NCI-H2227 (cell line): ENCODE measurements around the gene ADAMTS2.

Experiments
- DNase-seq: peaks from one replicate; lab custom pipeline; 2025; ENCODE audit not compliant: unreplicated experiment; lab: John Stamatoyannopoulos, UW

ADAMTS2 gene

DNA sequence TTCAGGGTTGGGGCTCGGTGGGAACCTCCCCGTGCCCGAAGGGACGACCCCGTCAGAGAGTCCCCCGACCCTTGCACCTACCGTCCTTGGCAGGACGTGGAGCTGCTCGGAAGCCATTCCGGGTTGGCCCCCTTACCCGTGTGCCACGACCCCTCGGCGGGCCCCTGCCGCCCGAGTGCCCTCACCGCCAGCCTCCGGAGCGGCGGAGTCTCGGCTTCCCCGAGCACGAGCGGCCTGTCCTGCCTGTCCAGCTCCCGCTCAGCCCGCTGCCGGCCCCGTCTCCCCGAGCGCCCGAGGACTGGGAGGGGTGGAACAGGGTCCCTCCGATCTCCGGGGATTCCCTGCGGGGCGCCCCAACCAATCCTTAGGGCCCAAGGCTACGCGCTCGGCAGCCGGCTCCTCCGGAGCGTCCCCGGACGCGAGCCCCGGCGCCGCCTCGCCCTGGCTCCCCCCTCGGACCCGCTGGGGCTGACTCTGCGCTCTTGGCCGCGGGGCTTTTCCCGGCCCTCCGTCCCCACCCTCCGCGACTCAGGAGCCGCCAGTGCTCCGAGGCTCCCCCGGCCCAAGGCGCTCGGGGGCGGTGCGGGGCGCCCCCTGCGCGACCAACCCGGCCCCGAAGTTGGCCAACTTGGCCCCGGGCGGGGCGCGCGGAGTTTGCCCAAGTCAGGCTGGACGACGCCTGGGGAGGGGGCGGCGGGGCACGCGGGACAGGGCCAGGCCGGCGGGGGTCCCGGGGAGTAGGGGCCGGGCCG, 654 bp downstream of the ADAMTS2 start:
- no peak for DNase-seq

DNA sequence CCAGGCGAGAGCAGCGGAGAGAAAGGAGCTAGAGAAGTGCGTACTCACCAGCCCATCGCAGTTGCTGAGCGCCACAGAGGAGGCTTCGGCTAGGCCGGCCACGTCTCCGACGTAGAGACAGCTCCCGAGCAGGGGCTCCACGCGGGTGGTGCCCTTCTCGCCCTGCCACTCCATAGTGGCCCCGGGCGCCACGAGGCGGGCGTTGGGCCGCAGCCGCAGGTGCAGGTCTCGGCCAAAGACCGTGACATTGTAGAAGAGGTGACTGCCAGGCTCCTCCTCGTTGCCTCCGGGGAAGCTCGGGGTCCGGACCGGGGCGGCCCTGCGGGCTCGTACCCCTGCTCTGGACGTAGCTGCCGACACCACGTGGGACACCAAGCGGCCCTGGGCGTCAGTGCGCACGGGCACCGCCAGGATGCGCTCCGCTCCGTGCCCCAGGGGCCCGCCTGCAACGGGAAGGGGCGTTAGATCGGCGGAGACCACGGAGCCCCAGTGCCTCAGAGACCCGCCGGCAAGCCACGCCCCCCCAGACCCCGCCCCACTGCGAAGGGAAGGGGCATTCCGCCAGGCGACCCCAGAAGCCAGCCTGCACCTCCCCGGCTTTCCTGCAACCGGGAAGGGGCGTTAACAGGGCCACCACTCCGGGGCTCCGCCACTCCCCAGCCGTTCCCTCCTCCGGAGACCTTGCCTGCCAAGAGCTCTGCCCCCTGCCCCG, 1.4 kb downstream of the ADAMTS2 start:
- DNase-seq: peak; percentile 3

DNA sequence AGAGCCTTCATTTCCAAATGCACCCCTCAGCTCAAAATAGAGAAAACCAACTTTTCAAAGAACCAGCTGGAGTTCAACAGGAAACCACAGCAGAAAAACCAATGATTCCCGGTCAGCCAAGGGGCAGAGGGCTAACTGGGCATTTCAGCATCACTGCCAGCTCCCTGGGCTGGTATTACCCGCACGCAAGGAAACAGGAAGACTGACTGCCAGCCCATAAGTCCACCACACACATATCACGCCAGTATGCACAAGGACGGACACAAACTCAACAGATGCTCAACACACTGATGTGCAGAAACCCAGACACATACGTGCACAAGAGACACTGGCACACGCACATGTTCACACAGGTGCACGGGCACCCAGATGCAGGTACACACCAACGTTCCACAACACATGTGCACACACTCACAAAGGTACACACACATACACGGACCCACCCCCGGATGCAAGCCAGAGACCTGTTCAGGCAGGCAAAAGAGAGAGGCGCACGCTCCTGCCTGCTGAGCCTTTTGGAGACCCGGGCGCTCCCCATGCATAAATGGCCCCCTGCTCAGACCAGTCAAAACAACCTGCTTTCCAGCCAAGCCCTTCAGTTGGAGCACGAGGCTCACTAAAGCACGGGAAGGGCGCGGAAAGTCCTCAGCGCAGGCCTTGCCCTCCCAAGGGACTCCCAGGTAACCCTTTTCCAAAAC, 2.1 kb downstream of the ADAMTS2 start:
- no peak for DNase-seq

DNA sequence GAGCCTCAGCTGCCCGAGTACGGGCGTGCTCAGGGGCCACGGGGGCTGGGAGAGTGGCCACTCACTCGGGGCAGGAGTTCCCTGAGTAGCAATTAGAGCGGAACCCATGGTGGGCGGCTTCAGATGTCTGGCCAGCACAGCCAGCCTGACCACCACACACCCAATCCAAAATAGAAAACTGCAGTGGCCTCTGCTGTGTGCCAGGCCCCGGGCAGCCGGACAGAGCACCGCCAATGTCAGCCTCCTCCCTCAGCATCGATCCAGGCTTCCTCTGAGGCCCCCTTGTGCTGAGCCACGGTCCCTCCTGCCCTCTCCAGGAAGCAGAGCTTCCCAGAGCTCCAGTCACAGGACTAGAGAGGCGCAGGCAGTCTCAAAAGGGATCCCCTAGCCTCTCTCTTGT, 2.7 kb downstream of the ADAMTS2 start:
- DNase-seq: no peak

DNA sequence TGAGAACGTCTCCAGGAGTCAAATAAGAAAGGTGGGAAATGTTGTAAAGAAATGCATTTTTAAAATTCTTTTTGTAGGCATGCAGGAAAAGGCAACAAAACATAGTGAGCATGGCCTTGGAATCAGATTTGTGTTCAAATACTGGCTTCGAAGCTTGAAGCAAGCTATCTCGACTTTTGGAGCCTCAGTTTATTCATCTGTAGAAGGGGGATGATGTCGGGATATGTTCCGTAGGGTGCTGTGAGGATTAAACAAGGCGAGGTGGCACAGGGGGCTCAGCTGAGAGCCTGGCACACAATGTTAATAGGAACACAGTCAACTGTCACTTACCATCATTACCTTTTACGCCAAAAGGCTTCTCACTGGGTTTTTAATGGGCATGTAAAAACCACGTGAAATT, 4.8 kb downstream of the ADAMTS2 start:
- DNase-seq: no peak

DNA sequence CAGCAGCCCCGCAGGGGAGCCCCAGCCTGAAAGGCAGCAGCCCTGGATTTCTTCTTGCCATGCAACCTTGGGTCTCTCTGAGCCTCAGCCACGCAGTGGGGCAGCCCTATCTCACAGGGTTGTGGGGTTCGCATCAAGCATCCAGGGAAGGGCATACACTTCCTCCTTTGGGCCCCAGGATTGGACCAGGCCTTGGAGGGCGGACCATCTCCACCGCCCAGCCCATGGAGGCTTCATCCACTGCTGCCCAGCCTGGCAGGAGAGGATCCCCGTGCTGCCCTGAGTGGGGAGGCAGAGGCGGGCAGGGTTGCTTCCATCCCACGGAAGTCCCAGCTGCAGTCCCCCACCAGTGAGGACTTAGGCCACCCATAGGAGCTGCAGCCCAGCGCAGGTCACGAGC, 5.3 kb downstream of the ADAMTS2 start:
- no peak for DNase-seq

DNA sequence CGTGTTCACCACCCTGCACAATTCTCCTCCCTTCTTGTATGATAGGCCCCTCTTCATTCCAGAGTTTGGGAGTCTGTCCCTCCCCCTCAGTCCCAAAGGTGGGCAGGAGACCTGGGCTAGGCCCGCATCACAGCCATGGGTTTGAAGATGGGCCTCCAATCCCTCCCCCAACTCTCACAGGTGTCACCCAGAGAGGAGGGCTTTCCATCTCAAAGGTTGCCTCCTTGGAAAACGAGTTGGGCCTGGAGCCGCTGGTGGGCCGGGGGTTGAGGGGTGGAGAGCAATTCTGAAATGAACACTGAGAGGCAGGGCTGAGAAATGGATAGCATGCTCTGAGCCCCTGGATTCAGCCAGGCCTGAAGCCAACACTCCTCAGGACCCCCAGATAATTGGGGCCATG, 6.2 kb downstream of the ADAMTS2 start:
- DNase-seq: no peak

DNA sequence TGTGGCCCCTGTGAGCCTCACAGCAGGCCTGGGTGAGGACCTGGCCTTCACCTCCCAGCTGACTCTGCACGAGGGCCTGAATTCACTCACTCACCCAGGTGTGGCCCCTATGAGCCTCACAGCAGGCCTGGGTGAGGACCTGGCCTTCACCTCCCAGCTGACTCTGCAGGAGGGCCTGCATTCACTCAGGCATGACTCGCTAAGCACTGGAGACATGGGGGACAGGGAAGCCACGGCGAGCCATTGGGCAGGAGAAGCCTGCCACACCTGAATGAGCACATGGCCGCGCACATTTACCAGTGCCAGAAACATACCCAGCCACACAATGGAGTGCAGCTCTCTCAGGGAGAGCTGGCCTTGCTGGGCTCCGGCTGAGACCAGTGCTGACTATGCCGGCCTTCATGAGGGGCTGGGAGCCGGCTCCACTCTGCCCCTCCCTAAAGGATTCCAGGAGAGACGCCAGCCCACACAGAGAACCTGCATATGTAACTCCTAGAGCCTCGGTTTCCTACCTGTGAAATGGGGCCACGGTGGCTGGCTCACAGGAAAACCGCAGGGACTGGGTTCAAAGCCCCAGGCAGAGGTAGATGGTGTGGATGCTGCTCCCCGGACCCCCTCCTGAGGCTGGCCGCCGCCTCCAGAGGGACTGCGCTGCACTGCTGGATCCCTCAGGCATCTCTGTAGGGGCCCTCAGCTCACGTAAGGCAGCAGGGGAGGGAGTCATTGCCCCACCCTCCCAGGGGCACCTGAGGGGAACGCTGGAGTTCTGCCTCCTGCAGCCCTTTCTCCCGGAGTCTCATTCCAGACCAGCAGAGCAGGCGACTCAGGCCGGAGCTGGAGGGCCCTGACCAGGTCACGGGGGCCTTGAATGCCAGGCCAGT, 7.2 kb downstream of the ADAMTS2 start:
- no peak for DNase-seq

DNA sequence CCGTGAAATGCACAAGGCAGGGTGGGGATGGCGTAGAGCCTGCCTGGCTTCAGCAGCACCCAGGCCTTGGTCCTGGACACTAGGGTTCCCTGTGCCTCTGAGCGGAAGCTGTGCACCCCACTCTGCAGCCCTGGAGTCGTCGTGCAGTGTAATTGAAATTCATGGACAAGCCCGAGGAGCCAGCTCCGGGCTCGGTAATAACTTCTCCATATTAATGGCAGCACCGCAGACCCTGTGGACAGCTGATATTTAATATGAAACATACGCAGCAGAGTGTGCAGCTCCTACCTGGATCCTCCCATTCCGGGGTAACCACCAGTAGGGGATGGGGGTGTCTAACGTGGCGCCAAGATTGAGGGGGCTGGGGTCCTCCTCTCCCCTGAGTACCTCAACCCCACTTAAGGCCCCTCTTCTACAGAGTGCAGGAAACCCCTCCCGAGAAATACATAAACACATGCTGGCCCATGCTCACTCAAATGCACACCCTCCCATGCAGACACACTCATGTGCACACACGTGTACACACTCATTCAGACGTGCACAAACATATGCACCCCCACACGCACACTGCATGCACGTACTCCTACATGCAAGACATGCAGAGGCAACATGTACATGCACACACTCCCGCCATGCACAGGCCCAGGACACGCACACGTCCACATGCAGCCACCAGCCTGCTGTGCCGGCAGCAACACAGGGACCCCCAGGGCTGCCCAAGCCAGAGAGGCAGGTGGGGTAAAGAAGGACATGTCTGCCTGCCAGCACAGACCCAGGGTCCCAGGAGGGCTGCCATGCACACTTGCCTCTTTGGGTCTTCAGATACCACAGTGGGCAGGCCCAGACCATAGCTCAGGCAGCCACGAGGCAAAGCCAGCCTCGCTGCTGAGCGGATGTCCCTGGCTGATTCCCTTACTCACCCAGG, 8.1 kb downstream of the ADAMTS2 start:
- no peak for DNase-seq

DNA sequence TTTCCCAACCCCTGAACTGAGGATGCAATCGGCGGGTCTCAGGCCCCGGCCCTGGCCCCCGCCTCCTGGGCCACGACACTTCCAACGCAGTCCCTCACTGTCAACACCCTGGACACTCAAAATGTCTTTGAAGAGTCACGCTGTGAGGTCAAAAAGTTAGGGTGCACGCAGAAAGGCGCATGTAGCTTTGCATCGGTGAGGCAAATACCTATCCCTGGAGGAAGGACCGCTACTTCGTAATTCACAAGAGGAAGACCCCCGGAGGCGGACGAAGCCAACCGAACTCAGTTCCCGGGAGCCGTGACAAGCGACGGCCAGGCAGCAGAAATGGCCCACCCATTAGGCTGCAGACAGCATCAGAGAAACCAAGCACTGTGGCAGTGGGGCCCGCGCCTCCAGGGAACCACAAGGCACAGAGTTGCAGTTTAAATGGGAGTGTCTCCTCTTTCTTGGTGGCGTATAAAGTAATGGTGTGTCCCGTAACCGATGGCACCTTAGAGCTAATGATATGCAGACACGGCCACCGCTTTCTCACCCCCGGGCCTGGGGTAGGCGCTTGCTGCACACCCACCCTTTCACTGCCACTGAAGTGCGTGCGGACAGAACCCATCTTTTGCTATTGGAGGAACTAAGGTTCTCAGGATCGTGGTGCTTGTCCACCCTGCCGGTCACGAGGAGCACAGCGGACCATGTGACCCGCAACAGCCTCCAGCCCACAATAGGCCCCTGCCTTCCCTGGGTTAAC, 9.0 kb downstream of the ADAMTS2 start:
- DNase-seq: no peak

DNA sequence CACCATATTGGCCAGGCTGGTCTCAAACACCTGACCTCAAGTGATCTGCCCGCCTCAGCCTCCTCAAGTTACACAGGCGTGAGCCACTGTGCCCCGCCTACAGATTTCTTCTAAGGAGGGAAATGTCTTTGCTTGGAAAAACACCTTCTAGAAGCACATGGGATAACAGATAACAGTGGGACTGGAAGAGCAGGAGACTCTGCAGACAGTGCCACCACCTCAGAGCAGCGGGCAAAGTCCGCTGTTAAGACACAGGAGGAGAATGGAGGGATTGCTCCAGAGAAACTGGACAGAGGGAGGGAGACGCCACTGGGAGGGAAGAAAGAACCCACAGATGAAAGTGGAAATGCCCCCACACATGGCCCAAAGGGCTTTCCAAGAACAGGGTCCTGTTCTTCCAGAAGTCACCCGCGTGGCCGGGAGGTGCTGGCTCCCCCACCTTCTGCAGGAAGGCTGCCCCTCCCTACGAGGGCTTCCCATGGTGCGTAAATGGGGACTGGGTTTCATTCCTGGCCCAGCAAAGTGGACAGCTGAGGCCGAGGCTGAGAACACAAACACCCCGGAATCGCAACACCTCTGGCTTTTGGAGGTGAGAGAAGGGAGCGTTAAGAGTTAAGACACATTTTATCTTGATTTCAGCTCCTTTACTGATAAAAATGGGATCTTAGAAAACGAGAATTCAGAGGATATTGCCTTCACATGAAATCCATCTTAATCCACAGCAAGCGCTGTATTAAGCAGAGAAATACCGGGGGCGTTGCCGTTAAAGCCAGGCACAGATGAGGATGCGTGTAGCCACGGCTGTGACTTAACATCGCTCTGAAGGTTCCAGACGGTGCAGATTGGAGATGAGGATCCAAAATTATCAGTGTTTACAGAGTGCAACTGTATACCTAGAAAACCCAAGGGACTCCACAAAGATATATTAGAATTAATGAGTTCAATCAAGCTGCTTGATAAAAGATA, 11.2 kb downstream of the ADAMTS2 start:
- no peak for DNase-seq

DNA sequence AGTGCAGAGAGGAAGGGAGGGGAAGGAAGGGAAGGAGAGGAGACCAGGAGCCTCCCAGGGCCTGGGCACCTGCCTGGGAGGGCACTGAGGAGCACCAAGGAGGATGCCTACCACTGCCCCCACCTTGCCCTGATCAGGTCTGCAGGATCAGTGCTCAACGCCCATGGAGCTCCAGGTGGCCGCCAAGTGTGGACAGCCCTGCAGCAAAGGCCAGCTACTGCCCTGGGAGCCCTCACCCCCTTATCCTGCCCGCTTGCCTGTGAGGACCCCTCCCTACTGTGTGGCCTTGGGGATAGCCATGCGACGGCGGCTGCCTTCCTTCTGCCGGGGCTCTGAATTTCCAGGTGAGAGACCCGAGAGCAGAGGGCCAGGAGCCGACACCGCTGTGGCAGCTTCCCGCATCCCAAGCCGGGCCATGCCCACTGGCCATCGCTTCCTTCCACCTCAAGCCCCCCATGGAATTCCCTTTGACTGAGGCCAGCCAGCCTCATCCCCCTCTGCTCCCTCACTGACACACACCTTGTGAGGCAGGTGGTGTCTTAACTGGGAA, 12.4 kb downstream of the ADAMTS2 start:
- DNase-seq: no peak

DNA sequence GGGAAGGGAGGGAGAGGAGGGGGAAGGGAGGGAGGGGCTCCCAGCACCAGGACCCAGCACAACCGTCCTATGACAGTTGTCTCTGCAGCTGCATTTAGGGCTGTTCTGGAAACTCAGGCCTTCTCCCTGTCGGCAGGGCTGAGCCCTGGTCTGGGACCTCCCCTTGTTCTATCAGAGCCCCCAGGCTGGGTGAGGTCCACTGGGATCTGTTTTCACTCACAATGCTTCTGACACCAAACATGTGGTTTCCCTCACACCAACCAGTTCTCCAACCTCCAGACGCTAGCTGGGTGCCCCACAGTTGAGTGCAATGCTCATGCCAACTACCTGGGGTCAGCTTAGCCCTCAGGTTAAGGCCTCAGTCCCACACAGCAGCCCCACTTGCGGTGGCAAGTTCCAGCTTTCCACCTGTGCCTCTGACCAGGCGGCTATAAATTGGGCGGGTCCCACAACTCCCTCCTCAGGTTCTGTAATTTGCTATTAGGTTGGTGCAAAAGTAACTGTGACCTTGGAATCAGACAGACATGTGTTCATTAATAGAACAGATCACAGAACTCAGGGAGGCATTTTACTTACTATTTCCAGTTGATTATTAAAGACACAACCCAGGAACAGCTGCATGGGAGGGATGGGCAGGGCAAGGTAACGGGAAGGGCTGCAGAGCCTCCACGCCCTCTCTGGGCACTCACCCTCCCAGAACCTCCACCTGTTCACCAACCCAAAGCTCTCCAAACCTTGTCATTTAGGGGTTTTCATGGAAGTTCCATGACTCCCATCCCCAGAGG, 13.5 kb downstream of the ADAMTS2 start:
- DNase-seq: no peak

DNA sequence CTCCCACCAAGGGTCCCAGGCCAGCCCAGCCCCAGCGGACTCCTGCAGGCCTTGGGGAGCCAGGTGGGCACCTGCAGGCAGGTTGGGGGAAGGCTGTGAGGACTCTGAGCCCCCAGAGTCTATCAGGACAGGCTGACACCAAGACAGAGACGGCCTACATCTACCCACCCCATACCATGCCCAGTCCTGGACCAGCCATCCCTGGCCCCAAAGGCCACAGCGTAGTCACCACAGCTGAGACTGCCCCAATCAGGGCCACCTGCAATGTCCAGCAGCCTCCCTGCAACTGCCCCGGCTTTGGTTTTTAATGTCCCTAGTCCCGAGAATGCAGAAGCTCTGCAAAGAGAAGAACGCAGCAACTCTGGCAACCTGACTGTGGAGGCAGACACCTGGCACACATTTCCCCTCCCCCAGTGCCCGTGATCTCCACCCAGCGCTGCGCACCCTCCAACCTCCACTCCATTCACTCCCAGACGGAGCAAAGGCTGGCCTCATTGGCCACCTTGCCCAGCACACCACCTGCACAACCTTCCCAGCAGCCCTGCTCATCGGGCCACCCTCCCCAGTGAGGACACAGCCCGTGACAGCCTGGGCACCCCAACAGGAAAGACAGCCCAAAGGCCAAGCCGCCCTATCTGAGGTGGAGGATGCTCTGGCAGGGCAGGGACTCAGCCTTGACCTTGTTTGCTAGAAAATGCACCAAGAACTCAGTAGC, 14.9 kb downstream of the ADAMTS2 start:
- no peak for DNase-seq

DNA sequence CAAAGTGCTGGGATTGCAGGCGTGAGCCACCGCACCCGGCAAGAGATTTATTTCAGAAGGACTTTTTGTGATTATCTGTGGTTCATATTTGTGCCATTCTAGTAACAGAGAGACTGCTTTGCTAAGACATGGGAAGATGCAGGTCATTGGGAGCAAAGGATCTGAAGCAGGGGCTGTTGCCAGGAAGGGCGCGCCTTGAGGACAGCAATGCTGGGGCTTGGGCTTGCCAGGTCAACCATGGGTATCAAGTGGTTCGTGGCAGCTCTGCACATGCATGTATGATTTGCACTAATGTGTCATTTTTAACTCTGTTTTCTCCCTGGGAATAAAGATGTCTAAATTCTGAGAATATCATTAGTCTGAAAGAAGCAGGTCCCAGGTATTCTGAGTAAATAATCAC, 17.0 kb downstream of the ADAMTS2 start:
- no peak for DNase-seq

DNA sequence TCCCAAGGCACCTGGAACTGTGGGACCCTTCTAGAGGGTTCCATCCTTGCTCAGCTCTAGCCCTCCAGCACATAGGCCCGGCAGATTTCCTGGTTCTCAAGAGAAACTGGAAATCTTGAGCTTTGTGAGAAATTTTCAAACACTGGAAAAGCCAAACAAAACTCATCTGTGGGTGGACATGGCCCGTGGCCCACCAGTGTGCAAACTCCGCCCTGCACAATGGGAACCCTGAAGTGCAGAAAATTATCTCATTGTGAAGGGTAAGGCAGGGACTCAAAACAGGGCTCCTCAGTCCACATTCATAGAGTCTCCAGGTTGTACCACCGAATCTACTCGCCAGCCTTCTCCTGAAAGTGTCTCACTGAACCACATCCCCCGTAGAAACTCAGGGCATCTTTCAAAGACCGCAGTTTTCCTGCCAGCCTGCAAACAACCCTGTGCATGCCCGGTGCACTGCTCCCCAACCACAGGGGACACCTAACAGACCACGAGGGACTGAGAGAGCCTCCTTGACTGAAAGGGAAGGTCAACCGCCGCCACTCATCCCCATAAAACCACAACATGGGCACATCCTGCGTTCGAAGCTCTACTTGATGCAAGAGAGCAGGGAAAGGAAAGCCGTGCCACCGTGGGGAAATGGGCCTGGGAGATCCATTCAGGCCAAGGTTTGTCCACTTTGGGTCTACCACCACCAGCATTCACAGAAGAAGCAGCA, 18.1 kb downstream of the ADAMTS2 start:
- no peak for DNase-seq
